Prostate gland (tissue), 2 donors: ENCODE results near the gene CREB5. TPM values are rescaled to one million over a fixed set of nuclear protein-coding genes. Genes with fewer than 3 reads are reported as not detected.

Experiments
- DNase-seq: peaks from one replicate; pipeline ENCODE4 v3.0.0-alpha.2; 2019; ENCODE audit warnings: low spot score
- H3K27ac ChIP-seq, 2 donors: fragments of 200-600 bp; sonication (generic); 2 replicates each; pipeline ENCODE4 v1.5.1; 2017 to 2019
- H3K27me3 ChIP-seq: fragments of 200-600 bp; sonication (generic); replicated peaks from 2 replicates; pipeline ENCODE4 v1.5.1; 2019; ENCODE audit not compliant: insufficient read depth
- H3K36me3 ChIP-seq, 2 donors: fragments of 200-600 bp; sonication (generic); 1 replicate in 1 of 2; 2 replicates in 1 of 2; pipeline versions ENCODE4 v1.5.1 to v1.8.1; 2017 to 2019
- H3K4me1 ChIP-seq: fragments of 200-600 bp; sonication (generic); replicated peaks from 2 replicates; pipeline ENCODE4 v1.5.1; 2019
- H3K4me3 ChIP-seq, 2 donors: fragments of 200-600 bp; sonication (generic); 2 replicates each; pipeline ENCODE4 v1.5.1; 2017 to 2019
- H3K9me3 ChIP-seq: fragments of 200-600 bp; sonication (generic); 2 replicates; pipeline ENCODE4 v1.5.1; 2017
- CTCF ChIP-seq, 4 experiments: fragments of 200-600 bp in 2 of 4; fragments of 450-650 bp in 2 of 4; sonication (generic) in 2 of 4; IDR thresholded peaks; 1 replicate in 3 of 4; 2 replicates in 1 of 4; pipeline ENCODE4 v1.5.1; 2016 to 2019; ENCODE audit warnings: antibody characterized with exemption in 4 of 4, mild to moderate bottlenecking in 2 of 4, moderate library complexity in 2 of 4
- POLR2A ChIP-seq: fragments of 450-650 bp; IDR thresholded peaks from one replicate; pipeline ENCODE4 v1.6.1; 2016; ENCODE audit warnings: antibody characterized with exemption, mild to moderate bottlenecking
- POLR2AphosphoS5 ChIP-seq: sonication (generic); formaldehyde crosslinking; IDR thresholded peaks from one replicate; pipeline ENCODE4 v1.6.1; 2017; ENCODE audit warnings: antibody characterized with exemption
- WGBS: methylation state at CpG from one replicate; pipeline ENCODE4 v1.1.5; 2018; 5-methylcytosine and 5-hydroxymethylcytosine counted together
- intact Hi-C: fragments of 100-400 bp; cut with DNase I; formaldehyde crosslinking; loops from one replicate; pipeline ENCODE4 v1.14.2; 2022
- total RNA-seq, 2 donors: library from RNA; depleted of rRNA; stranded (reverse); fragments of >200 nt; gene quantifications; one replicate each; pipeline ENCODE4 v1.1.0, GENCODE V29; 2016

CREB5 gene
- total RNA-seq, 2 donors from 2014 or later: 0.46 to 3.4 TPM

GRCh38 chr7:28793381-28794085, 381.2 kb downstream of the CREB5 start:
- WGBS: 86% methylated on average over 9 of the region's 9 CpGs

GRCh38 chr7:28798274-28798673, 386.0 kb downstream of the CREB5 start:
- no peaks in the 10 kb centered on the region for H3K27me3 ChIP-seq
- DNase-seq: no peak
- H3K9me3 ChIP-seq: no peaks in the 10 kb centered on the region
- no peaks in the 10 kb centered on the region for H3K36me3 ChIP-seq
- no peak overlapping the region for H3K27ac ChIP-seq
- intact Hi-C loops: no loop called here
- no peak for TF ChIP-seq POLR2AphosphoS5
- TF ChIP-seq CTCF (IDR thresholded peaks at IDR 0.05): no peak
- no peak for TF ChIP-seq POLR2A
- H3K4me3 ChIP-seq: no peak overlapping the region
- WGBS: 94% methylated on average over 15 of the region's 15 CpGs
- H3K4me1 ChIP-seq: no peaks in the 10 kb centered on the region

More at GRCh38 chr7:28793381-28794085, 381.2 kb downstream of the CREB5 start:
- no peak for DNase-seq
- Histone ChIP-seq H3K4me1 (no peaks in the 10 kb centered on the region), H3K4me3 (no peak overlapping the region), H3K36me3 (no peaks in the 10 kb centered on the region), H3K9me3 (no peaks in the 10 kb centered on the region), H3K27me3 (no peaks in the 10 kb centered on the region), H3K27ac (no peak overlapping the region)
- intact Hi-C loops: no loop called here
- TF ChIP-seq CTCF (IDR thresholded peaks at IDR 0.05): no peak
- TF ChIP-seq POLR2A: no peak
- no peak for TF ChIP-seq POLR2AphosphoS5

GRCh38 chr7:28799619-28800018, 387.3 kb downstream of the CREB5 start:
- WGBS: 17% methylated on average over 1 of the region's 1 CpG

GRCh38 chr7:28800150-28800549, 387.8 kb downstream of the CREB5 start:
- Histone ChIP-seq H3K27me3 (no peaks in the 10 kb centered on the region), H3K4me3 (no peak overlapping the region), H3K9me3 (no peaks in the 10 kb centered on the region), H3K27ac (no peak overlapping the region), H3K4me1 (no peaks in the 10 kb centered on the region), H3K36me3 (no peaks in the 10 kb centered on the region)
- 92% methylated on average over 7 of the region's 7 CpGs for WGBS
- intact Hi-C loops: no loop called here
- DNase-seq: no peak
- TF ChIP-seq POLR2AphosphoS5 (no peak), CTCF (IDR thresholded peaks at IDR 0.05) (no peak), POLR2A (no peak)

More at GRCh38 chr7:28799619-28800018, 387.3 kb downstream of the CREB5 start:
- H3K27me3 ChIP-seq: no peaks in the 10 kb centered on the region
- intact Hi-C loops: no loop called here
- no peak for DNase-seq
- TF ChIP-seq POLR2A: no peak
- no peak for TF ChIP-seq CTCF (IDR thresholded peaks at IDR 0.05)
- no peak for TF ChIP-seq POLR2AphosphoS5
- no peaks in the 10 kb centered on the region for H3K9me3 ChIP-seq
- H3K27ac ChIP-seq: no peak overlapping the region
- no peak overlapping the region for H3K4me3 ChIP-seq
- no peaks in the 10 kb centered on the region for H3K4me1 ChIP-seq
- no peaks in the 10 kb centered on the region for H3K36me3 ChIP-seq

- 55% methylated on average over 5 of the region's 5 CpGs for WGBS
These were observed 390.1 kb downstream of the CREB5 start for GRCh38 chr7:28802450-28802849.

More at GRCh38 chr7:28802450-28802849, 390.1 kb downstream of the CREB5 start:
- Histone ChIP-seq H3K27ac (no peak overlapping the region), H3K27me3 (no peaks in the 10 kb centered on the region), H3K4me3 (no peak overlapping the region), H3K36me3 (no peaks in the 10 kb centered on the region), H3K9me3 (no peaks in the 10 kb centered on the region), H3K4me1 (no peaks in the 10 kb centered on the region)
- intact Hi-C loops: no loop called here
- TF ChIP-seq CTCF (IDR thresholded peaks at IDR 0.05) (no peak), POLR2AphosphoS5 (no peak), POLR2A (no peak)
- DNase-seq: no peak
